Measurements from ENCODE around the gene OSBPL7. TPM values are rescaled to one million over a fixed set of nuclear protein-coding genes. Genes with fewer than 3 reads are reported as not detected.

Gene OSBPL7
- total RNA-seq, 1 donor from 2014 or later = 21.4 TPM

GRCh38 chr17:47792979-47793378 lies 28.6 kb downstream of the OSBPL7 start:
- no peak overlapping the region for H2AFZ ChIP-seq (ENCODE audit: low read depth, low read length)
- no peak overlapping the region for H3K27ac ChIP-seq (ENCODE audit: low read depth, low read length)
- no peak for DNase-seq (ENCODE audit: low read depth)
- FAIRE-seq = no peak
- Mint-ChIP-seq H3K27me3 (ENCODE audit: low read depth, unreplicated experiment) (peaks cover 64% of the 10 kb centered on the region), H3K9me3 (ENCODE audit: unreplicated experiment) (peaks cover 3% of the 10 kb centered on the region), H3K27ac (ENCODE audit: unreplicated experiment) (no peak overlapping the region), H3K36me3 (ENCODE audit: low read depth, unreplicated experiment) (no peaks in the 10 kb centered on the region), H3K4me1 (ENCODE audit: low read depth, unreplicated experiment) (no peaks in the 10 kb centered on the region), H3K4me3 (ENCODE audit: unreplicated experiment) (no peak overlapping the region)
- H3K79me2 ChIP-seq (ENCODE audit: insufficient read depth, low read length) = no peaks in the 10 kb centered on the region
- no peak overlapping the region for H3K9ac ChIP-seq (ENCODE audit: low read length)
- no peak overlapping the region for H3K4me2 ChIP-seq (ENCODE audit: low read length)
- H3K36me3 ChIP-seq (ENCODE audit: insufficient read depth, low read length) = no peaks in the 10 kb centered on the region
- peaks cover 56% of the 10 kb centered on the region for H3K27me3 ChIP-seq (ENCODE audit: insufficient read depth, low read length)
- H3K4me3 ChIP-seq (ENCODE audit: insufficient read depth, low read depth, low read length) = no peak overlapping the region
- no peak for TF ChIP-seq CTCF (IDR thresholded peaks at IDR 0.05; ENCODE audit: insufficient read depth, low read depth, low read length)
- no peak for TF ChIP-seq EZH2 (IDR thresholded peaks at IDR 0.05; ENCODE audit: insufficient read depth, low read length)
- H4K20me1 ChIP-seq (ENCODE audit: insufficient read depth, low read length) = no peaks in the 10 kb centered on the region
- H3K9me3 ChIP-seq (ENCODE audit: insufficient read depth, low read depth, low read length) = no peaks in the 10 kb centered on the region
- peaks cover 6% of the 10 kb centered on the region for H3K4me1 ChIP-seq (ENCODE audit: insufficient read depth, low read length)

GRCh38 chr17:47792457-47792856 lies 29.1 kb downstream of the OSBPL7 start:
- FAIRE-seq (no peak), DNase-seq (ENCODE audit: low read depth) (no peak)
- Histone ChIP-seq H3K4me3 (ENCODE audit: insufficient read depth, low read depth, low read length) (no peak overlapping the region), H3K4me1 (ENCODE audit: insufficient read depth, low read length) (peaks cover 6% of the 10 kb centered on the region), H4K20me1 (ENCODE audit: insufficient read depth, low read length) (no peaks in the 10 kb centered on the region), H3K27me3 (ENCODE audit: insufficient read depth, low read length) (peaks cover 58% of the 10 kb centered on the region), H3K79me2 (ENCODE audit: insufficient read depth, low read length) (no peaks in the 10 kb centered on the region), H3K9me3 (ENCODE audit: insufficient read depth, low read depth, low read length) (no peaks in the 10 kb centered on the region), H2AFZ (ENCODE audit: low read depth, low read length) (no peak overlapping the region), H3K27ac (ENCODE audit: low read depth, low read length) (no peak overlapping the region), H3K9ac (ENCODE audit: low read length) (no peak overlapping the region), H3K36me3 (ENCODE audit: insufficient read depth, low read length) (no peaks in the 10 kb centered on the region), H3K4me2 (ENCODE audit: low read length) (no peak overlapping the region)
- Mint-ChIP-seq H3K4me1 (ENCODE audit: low read depth, unreplicated experiment) (no peaks in the 10 kb centered on the region), H3K9me3 (ENCODE audit: unreplicated experiment) (peaks cover 2% of the 10 kb centered on the region), H3K36me3 (ENCODE audit: low read depth, unreplicated experiment) (no peaks in the 10 kb centered on the region), H3K27me3 (ENCODE audit: low read depth, unreplicated experiment) (peaks cover 63% of the 10 kb centered on the region), H3K27ac (ENCODE audit: unreplicated experiment) (no peak overlapping the region), H3K4me3 (ENCODE audit: unreplicated experiment) (no peak overlapping the region)
- no peak for TF ChIP-seq CTCF (IDR thresholded peaks at IDR 0.05; ENCODE audit: insufficient read depth, low read depth, low read length)

DNA sequence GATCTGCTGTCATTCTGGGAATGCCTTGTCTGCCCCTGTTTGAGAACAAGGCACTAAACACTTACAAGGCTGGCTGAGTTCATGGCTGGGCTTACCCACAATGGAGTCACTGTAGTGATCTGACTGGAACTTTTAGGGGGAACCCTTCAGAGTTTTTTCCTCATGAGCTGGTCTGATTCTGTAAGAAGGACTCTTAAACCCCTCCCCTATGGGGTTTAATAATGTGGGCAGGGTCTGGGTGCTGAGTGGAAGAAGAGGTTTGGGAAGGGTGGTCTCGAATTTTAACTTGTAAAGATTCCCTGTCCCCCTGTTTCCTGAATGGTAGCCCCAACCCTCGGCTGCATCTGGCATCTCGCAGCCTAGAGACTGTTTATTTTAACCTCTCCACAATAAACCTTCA lies 30.6 kb downstream of the OSBPL7 start:
- Histone ChIP-seq H3K36me3 (ENCODE audit: insufficient read depth, low read length) (no peaks in the 10 kb centered on the region), H3K4me3 (ENCODE audit: insufficient read depth, low read depth, low read length) (no peak overlapping the region), H3K9me3 (ENCODE audit: insufficient read depth, low read depth, low read length) (no peaks in the 10 kb centered on the region), H3K27me3 (ENCODE audit: insufficient read depth, low read length) (peaks cover 61% of the 10 kb centered on the region), H2AFZ (ENCODE audit: low read depth, low read length) (no peak overlapping the region), H3K4me2 (ENCODE audit: low read length) (no peak overlapping the region), H3K27ac (ENCODE audit: low read depth, low read length) (no peak overlapping the region), H4K20me1 (ENCODE audit: insufficient read depth, low read length) (no peaks in the 10 kb centered on the region), H3K9ac (ENCODE audit: low read length) (no peak overlapping the region), H3K4me1 (ENCODE audit: insufficient read depth, low read length) (peaks cover 6% of the 10 kb centered on the region), H3K79me2 (ENCODE audit: insufficient read depth, low read length) (no peaks in the 10 kb centered on the region)
- no peak for FAIRE-seq
- Mint-ChIP-seq H3K27ac (ENCODE audit: unreplicated experiment) (no peak overlapping the region), H3K36me3 (ENCODE audit: low read depth, unreplicated experiment) (no peaks in the 10 kb centered on the region), H3K4me3 (ENCODE audit: unreplicated experiment) (no peak overlapping the region), H3K4me1 (ENCODE audit: low read depth, unreplicated experiment) (no peaks in the 10 kb centered on the region), H3K27me3 (ENCODE audit: low read depth, unreplicated experiment) (peaks cover 66% of the 10 kb centered on the region), H3K9me3 (ENCODE audit: unreplicated experiment) (no peaks in the 10 kb centered on the region)
- TF ChIP-seq CTCF (IDR thresholded peaks at IDR 0.05; ENCODE audit: insufficient read depth, low read depth, low read length) = no peak
- TF ChIP-seq EZH2 (IDR thresholded peaks at IDR 0.05; ENCODE audit: insufficient read depth, low read length) = no peak
- DNase-seq (ENCODE audit: low read depth) = no peak

Data from astrocyte (in vitro differentiated cells and primary cell).